ENCODE data around the gene RAC3. TPM values are rescaled to one million over a fixed set of nuclear protein-coding genes. Genes with fewer than 3 reads are reported as not detected.

The RAC3 gene
- total RNA-seq, 1 experiment from 2014 or later = 120 TPM

DNA sequence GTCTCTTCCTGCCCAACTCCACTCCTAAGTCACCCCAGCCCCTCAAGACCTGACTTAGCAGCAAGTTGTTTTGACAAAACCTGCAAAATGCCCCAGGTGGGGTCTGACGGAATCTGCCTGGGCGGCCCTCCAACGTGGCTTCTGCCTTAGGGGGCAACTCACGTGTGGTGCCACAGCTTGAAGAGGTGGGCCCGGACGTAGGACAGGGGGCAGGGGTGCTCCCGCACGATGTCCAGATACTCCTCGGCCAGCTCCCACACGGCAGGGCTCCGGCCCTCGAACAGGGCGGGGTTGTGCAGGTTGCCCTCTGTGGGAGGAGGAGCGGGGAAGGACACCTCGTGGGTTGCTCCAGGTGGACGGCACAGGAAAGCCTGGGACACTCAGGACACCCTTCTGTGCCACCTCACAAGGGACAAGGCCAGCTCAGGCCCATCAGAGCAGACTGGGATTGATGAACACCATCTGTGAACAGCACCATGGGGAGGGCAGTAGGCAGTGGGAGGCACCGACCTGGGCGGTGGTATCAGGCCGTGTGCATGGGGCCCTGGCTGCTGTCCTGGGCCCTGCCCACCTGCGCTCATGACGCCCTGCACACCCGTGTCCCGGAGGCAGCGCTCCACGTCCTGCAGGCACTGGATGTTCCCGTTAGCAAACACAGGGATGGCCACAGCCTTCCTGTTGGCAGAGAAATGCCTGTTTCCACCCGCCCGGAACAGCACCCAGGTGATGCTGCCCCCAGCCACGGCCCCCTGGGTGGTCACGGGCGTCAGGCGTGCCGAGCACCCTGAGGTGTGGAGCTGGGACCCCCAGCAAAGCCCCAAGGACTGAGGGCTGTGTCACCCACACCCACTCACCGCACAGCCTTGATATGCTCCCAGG, 29.8 kb downstream of the RAC3 start:
- Histone ChIP-seq H3K27ac (ENCODE audit: low read depth, low read length) (no peak overlapping the region; the same call in 1 of the 2 replicates), H3K9me3 (ENCODE audit: control insufficient read depth in 1 of 2, insufficient read depth in 1 of 2, low read depth in 1 of 2, low read length in 2 of 2) (no peaks in the 10 kb centered on the region), H3K36me3 (ENCODE audit: control insufficient read depth in 1 of 2, insufficient read depth in 2 of 2, low read length in 2 of 2) (peaks cover 18 to 75% of the 10 kb centered on the region in 2 experiments), H3K79me2 (ENCODE audit: insufficient read depth, low read length) (peaks cover 35% of the 10 kb centered on the region), H3K4me3 (replicated peaks in 1 of 2; ENCODE audit: low read depth in 1 of 2, low read length in 2 of 2) (no peak overlapping the region), H3K4me2 (ENCODE audit: low read length) (no peak overlapping the region), H2AFZ (ENCODE audit: low read depth, low read length, poor library complexity, severe bottlenecking) (no peak overlapping the region), H4K20me1 (ENCODE audit: insufficient read depth) (no peaks in the 10 kb centered on the region; the same call in 1 of the 2 replicates), H3K9me2 (ENCODE audit: insufficient read depth) (no peaks in the 10 kb centered on the region), H3K9ac (ENCODE audit: low read length) (no peak overlapping the region), H3K27me3 (ENCODE audit: insufficient read depth, low read length) (no peaks in the 10 kb centered on the region), H3K4me1 (ENCODE audit: control insufficient read depth in 1 of 2, insufficient read depth in 2 of 2, low read length in 2 of 2) (peaks cover 11 to 22% of the 10 kb centered on the region in 2 experiments; a peak in 3 of 4 replicates)
- RAD21 ChIA-PET (ENCODE audit: low non-redundant PET in 1 of 2, low total read pairs in 2 of 2, uncharacterized antibody in 2 of 2, unreplicated experiment in 2 of 2) = no interaction called here
- BruUV-seq (replicated peaks) = no TSS peak
- intact Hi-C loops (cut with micrococcal nuclease) = no loop called here
- TF ChIP-seq EZH2 (IDR thresholded peaks at IDR 0.05) (no peak), REST (IDR thresholded peaks at IDR 0.05; ENCODE audit: low read depth) (no peak), CTCF (IDR thresholded peaks at IDR 0.05 in 2 of 3, conservative IDR thresholded peaks at IDR 0.05 in 1 of 3; ENCODE audit: borderline replicate concordance in 1 of 3, insufficient read depth in 1 of 3, low read depth in 2 of 3, low read length in 2 of 3) (no peak), SRF (IDR thresholded peaks at IDR 0.05; ENCODE audit: low read depth) (no peak), TCF7L2 (IDR thresholded peaks at IDR 0.05; ENCODE audit: borderline replicate concordance, extremely low read depth, insufficient read depth, insufficient read length) (no peak), ZBTB33 (IDR thresholded peaks at IDR 0.05; ENCODE audit: extremely low read depth, insufficient replicate concordance, low read length) (no peak), JUND (IDR thresholded peaks at IDR 0.05) (no peak), YY1 (IDR thresholded peaks at IDR 0.05; ENCODE audit: extremely low read depth, insufficient replicate concordance, low read depth, low read length) (no peak), POLR2AphosphoS5 (IDR thresholded peaks at IDR 0.05; ENCODE audit: low read depth, low read length) (no peak), POLR2A (IDR thresholded peaks at IDR 0.05; ENCODE audit: borderline replicate concordance, extremely low read depth, insufficient read depth, insufficient read length) (no peak), EGR1 (IDR thresholded peaks at IDR 0.05; ENCODE audit: low read depth) (no peak), SP1 (IDR thresholded peaks at IDR 0.05; ENCODE audit: low read depth) (no peak), ZNF274 (IDR thresholded peaks at IDR 0.05; ENCODE audit: low read depth, low read length) (no peak), MAX (IDR thresholded peaks at IDR 0.05) (no peak), CEBPB (IDR thresholded peaks at IDR 0.05; ENCODE audit: low read depth) (no peak), CBX3 (IDR thresholded peaks at IDR 0.05; ENCODE audit: low read depth) (no peak), ELF1 (IDR thresholded peaks at IDR 0.05; ENCODE audit: borderline replicate concordance, low read depth) (no peak), FOSL1 (IDR thresholded peaks at IDR 0.05; ENCODE audit: low read depth) (no peak), EZH2phosphoT487 (IDR thresholded peaks at IDR 0.05; ENCODE audit: borderline replicate concordance) (no peak), SIN3A (IDR thresholded peaks at IDR 0.05; ENCODE audit: low read depth) (no peak)
- ATAC-seq (no peak), DNase-seq (ENCODE audit: low read depth, low spot score) (no peak)
- CTCF ChIA-PET = no interaction called here
- POLR2A ChIA-PET = no interaction called here
